Measurements from ENCODE around the gene AHCY. TPM values are rescaled to one million over a fixed set of nuclear protein-coding genes. Genes with fewer than 3 reads are reported as not detected.

Gene AHCY
- total RNA-seq, 4 donors from 2014 or later, result 77.8 to 110 (median 83.1) TPM

DNA sequence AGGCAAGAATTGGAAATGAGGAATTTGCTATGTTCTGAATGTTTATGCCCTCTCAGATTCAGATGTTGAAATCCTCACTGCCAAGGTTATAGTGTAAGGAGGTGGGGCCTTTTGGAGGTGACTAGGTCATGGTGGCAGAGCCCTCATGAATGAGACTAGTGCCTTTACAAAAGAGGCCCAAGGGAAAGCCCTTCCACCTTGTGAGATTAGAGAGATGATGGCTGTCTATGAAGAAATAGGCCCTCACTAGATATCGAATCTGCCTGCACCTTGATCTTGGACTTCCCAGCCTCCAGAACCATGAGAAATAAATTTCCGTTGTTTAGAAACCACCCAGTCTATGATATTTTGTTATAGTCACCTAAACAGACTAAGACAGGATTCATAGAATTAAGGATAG, 51.5 kb downstream of the AHCY start:
- Histone ChIP-seq H3K36me3 (no peaks in the 10 kb centered on the region), H3K4me1 (no peaks in the 10 kb centered on the region), H3K4me3 (no peak overlapping the region), H3K27me3 (no peaks in the 10 kb centered on the region), H3K27ac (no peak overlapping the region), H3K9me3 (no peaks in the 10 kb centered on the region)
- DNase-seq (ENCODE audit: low spot score in 2 of 2), result no peak
- 90 to 95% methylated on average over 2 of the region's 2 CpGs for WGBS, 2 donors
- TF ChIP-seq POLR2A (IDR thresholded peaks at IDR 0.05), result no peak
- TF ChIP-seq, protein P1, sequence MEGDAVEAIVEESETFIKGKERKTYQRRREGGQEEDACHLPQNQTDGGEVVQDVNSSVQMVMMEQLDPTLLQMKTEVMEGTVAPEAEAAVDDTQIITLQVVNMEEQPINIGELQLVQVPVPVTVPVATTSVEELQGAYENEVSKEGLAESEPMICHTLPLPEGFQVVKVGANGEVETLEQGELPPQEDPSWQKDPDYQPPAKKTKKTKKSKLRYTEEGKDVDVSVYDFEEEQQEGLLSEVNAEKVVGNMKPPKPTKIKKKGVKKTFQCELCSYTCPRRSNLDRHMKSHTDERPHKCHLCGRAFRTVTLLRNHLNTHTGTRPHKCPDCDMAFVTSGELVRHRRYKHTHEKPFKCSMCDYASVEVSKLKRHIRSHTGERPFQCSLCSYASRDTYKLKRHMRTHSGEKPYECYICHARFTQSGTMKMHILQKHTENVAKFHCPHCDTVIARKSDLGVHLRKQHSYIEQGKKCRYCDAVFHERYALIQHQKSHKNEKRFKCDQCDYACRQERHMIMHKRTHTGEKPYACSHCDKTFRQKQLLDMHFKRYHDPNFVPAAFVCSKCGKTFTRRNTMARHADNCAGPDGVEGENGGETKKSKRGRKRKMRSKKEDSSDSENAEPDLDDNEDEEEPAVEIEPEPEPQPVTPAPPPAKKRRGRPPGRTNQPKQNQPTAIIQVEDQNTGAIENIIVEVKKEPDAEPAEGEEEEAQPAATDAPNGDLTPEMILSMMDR (IDR thresholded peaks at IDR 0.05), result no peak
- no peak for TF ChIP-seq EP300 (IDR thresholded peaks at IDR 0.05)

DNA sequence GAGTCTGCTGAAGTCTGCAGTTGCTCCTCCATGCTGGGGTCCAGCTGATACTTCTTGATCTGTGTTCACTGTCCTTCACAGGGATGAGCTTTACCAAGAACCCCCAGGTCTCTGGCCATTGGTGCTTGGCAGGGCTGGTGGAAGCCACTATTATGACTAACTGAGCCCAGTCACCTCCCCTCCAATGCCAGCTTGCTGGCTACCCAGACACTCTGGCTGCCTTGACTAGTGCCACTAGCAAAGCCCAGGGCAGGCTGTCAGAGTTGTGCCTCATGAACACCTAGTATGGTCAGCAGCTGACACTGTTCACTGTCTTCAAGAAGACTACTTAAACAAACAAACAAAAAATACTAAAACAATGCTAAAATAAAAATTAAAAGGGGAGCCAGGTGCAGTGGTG, 53.1 kb downstream of the AHCY start:
- Histone ChIP-seq H3K4me1 (no peaks in the 10 kb centered on the region), H3K36me3 (no peaks in the 10 kb centered on the region), H3K9me3 (no peaks in the 10 kb centered on the region), H3K27ac (no peak overlapping the region), H3K4me3 (no peak overlapping the region), H3K27me3 (no peaks in the 10 kb centered on the region)
- TF ChIP-seq POLR2A (IDR thresholded peaks at IDR 0.05), result no peak
- no peak for TF ChIP-seq EP300 (IDR thresholded peaks at IDR 0.05)
- TF ChIP-seq, protein P1 (IDR thresholded peaks at IDR 0.05), result no peak
- DNase-seq (ENCODE audit: low spot score in 2 of 2), result no peak

DNA sequence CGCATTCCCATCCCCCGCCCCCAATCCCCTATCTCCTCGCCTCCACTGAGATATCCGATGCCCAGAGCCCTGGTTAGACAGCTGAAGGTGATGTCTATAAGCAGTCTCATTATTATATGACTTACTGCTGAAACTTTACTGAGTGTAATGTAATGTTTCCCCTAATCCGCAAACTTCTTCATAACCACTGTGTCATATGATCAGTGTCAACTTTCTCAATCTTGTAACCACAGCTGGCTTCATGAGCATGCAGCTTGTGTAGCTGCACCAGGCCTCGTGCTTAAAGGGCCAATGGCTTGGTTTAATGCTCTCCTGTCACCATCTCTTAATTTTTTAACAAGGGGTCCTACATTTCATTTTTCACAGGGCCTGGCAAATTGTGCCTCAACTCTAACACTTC, 53.9 kb downstream of the AHCY start:
- no peak overlapping the region for H3K27ac ChIP-seq
- H3K36me3 ChIP-seq, result no peaks in the 10 kb centered on the region
- no peaks in the 10 kb centered on the region for H3K4me1 ChIP-seq
- DNase-seq (ENCODE audit: low spot score in 2 of 2), result no peak
- no peak overlapping the region for H3K4me3 ChIP-seq
- no peaks in the 10 kb centered on the region for H3K9me3 ChIP-seq
- TF ChIP-seq EP300 (IDR thresholded peaks at IDR 0.05), result no peak
- no peak for TF ChIP-seq POLR2A (IDR thresholded peaks at IDR 0.05)
- TF ChIP-seq, protein P1 (IDR thresholded peaks at IDR 0.05), result no peak
- 77 to 80% methylated on average over 6 of the region's 6 CpGs for WGBS, 2 donors
- no peaks in the 10 kb centered on the region for H3K27me3 ChIP-seq

DNA sequence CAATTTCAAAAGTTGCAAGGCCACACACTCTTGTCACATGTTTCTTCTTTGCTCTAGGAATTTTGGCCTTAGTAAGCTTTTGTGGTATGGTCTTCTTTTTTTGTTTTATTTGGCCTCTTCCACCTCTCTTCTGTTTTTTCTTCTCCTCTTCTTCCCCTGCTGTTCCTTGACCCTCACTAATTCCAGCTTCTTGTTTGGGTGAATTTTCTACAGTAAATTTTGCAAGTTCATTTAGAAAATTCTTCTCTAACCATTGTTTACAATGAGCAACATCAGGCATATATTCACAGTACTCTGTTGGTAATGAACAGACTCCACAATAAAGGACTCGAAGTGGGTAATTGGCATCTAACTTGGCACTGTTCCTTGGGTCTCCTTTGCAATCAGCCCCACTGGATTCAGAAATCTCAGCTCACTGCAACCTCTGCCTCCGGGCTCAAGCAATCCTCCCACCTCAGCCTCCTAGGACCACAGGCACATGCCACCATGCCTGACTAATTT, 57.0 kb downstream of the AHCY start:
- H3K4me3 ChIP-seq, result no peak overlapping the region
- H3K4me1 ChIP-seq, result peaks cover 0 to under 1% (median 0%) of the 10 kb centered on the region in 4 donors
- DNase-seq (ENCODE audit: low spot score in 2 of 2), result no peak
- no peak overlapping the region for H3K27ac ChIP-seq
- whole genome bisulfite sequencing, 2 donors, result 53 to 72% methylated on average over 2 of the region's 2 CpGs
- H3K36me3 ChIP-seq, result no peaks in the 10 kb centered on the region
- no peaks in the 10 kb centered on the region for H3K27me3 ChIP-seq
- H3K9me3 ChIP-seq, result no peaks in the 10 kb centered on the region
- no peak for TF ChIP-seq POLR2A (IDR thresholded peaks at IDR 0.05)
- TF ChIP-seq, protein P1 (IDR thresholded peaks at IDR 0.05), result no peak
- no peak for TF ChIP-seq EP300 (IDR thresholded peaks at IDR 0.05)

DNA sequence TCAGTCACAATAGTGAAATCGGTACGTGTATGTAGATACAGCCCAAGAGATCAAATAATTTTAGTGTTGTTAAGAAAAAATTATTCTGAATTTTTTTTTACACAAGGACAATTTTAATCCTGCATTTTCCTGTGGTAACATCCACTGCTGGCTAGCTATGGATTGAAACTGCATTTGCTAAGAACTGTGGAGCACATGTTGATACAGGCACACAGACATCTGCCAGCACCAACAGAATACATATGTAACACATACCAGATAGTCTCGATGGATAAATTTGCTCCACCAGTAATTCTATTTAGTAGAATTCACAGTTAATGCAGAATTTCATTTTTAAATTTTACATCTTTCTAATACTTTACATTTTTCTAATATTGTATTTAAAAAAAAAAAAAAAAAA, 59.8 kb downstream of the AHCY start:
- WGBS, 2 donors, result 81 to 91% methylated on average over 3 of the region's 3 CpGs
- H3K4me3 ChIP-seq, result no peak overlapping the region
- H3K27ac ChIP-seq, result no peak overlapping the region
- H3K27me3 ChIP-seq, result no peaks in the 10 kb centered on the region
- no peaks in the 10 kb centered on the region for H3K36me3 ChIP-seq
- peaks cover 0 to 9% (median 0%) of the 10 kb centered on the region in 4 donors for H3K4me1 ChIP-seq
- no peak for TF ChIP-seq POLR2A (IDR thresholded peaks at IDR 0.05)
- TF ChIP-seq, protein P1 (IDR thresholded peaks at IDR 0.05), result no peak
- no peak for TF ChIP-seq EP300 (IDR thresholded peaks at IDR 0.05)
- no peak for DNase-seq (ENCODE audit: low spot score in 2 of 2)
- H3K9me3 ChIP-seq, result peaks cover 0 to 6% (median 1%) of the 10 kb centered on the region in 4 donors

Data from tibial nerve (tissue), 4 donors.